GM12878 (cell line): ENCODE measurements around the gene TUBA1A. TPM values are rescaled to one million over a fixed set of nuclear protein-coding genes. Genes with fewer than 3 reads are reported as not detected.
"Not testable (repeated sequence)": the region's sequence is repeated elsewhere in the genome, so short reads cannot be mapped to it uniquely, and the experiment has no call there.

ENCODE experiments used
- ATAC-seq: fragments of 200-7000 bp; cut with Tn5 transposase; 3 replicates; pipeline ENCODE4 v1.9.1; 2020; ENCODE audit warnings: mild to moderate bottlenecking, moderate library complexity
- BruUV-seq: library from RNA; stranded (reverse); fragments of 400-500 nt; replicated peaks from 2 replicates; lab custom pipeline; 2021; lab: Mats Ljungman, UMichigan
- CTCF ChIA-PET: fragments of 300-600 bp; sonication (Branson Sonifier 250); formaldehyde crosslinking; extraction: SDS; loops from one replicate; lab custom pipeline; 2021; ENCODE audit warnings: inconsistent platforms; lab: Yijun Ruan, JAX
- POLR2A ChIA-PET: fragments of 350-600 bp; formaldehyde crosslinking; extraction: SDS; loops from one replicate; lab custom pipeline; 2021; ENCODE audit warnings: inconsistent platforms; lab: Charles Lee
- RAD21 ChIA-PET: fragments of 300-600 bp; sonication (Branson Sonifier 250); formaldehyde crosslinking; loops from one replicate; lab custom pipeline; 2023; ENCODE audit warnings: antibody characterized with exemption; ENCODE audit not compliant: unreplicated experiment; lab: Charles Lee
- SMC1A ChIA-PET: fragments of 300-600 bp; sonication (Branson Sonifier 250); formaldehyde crosslinking; loops from one replicate; lab custom pipeline; 2023; ENCODE audit not compliant: unreplicated experiment, uncharacterized antibody; lab: Charles Lee
- DNase-seq: peaks from one replicate; pipeline ENCODE4 v3.0.0-alpha.2; 2011; ENCODE audit warnings: low read depth, low spot score
- FAIRE-seq: peaks from 3 replicates; lab custom pipeline; 2011; peaks lifted over from hg19 to GRCh38; lab: Jason Lieb, UNC
- H2AFZ ChIP-seq: 2 replicates; pipeline ENCODE4 v1.6.0; 2011; ENCODE audit warnings: low read depth, low read length, control low read depth; ENCODE audit not compliant: control insufficient read depth
- H3K27ac ChIP-seq: 2 replicates; pipeline ENCODE4 v1.5.1; 2011; ENCODE audit warnings: control low read depth; ENCODE audit not compliant: control insufficient read depth, insufficient read depth
- H3K27me3 ChIP-seq, 2 experiments: replicated peaks in 1 of 2; 2 replicates each; pipeline versions ENCODE4 v1.6.0 to v1.6.1; 2011; ENCODE audit warnings: low read length in 1 of 2; ENCODE audit not compliant: control insufficient read depth in 2 of 2, insufficient read depth in 2 of 2
- H3K36me3 ChIP-seq, 2 experiments: 2 replicates each; pipeline ENCODE4 v1.5.1; 2011; ENCODE audit warnings: low read length in 1 of 2; ENCODE audit not compliant: control insufficient read depth in 2 of 2, insufficient read depth in 2 of 2
- H3K4me1 ChIP-seq: 2 replicates; pipeline ENCODE4 v1.6.1; 2011; ENCODE audit warnings: mild to moderate bottlenecking, low read length, moderate library complexity, mixed read lengths; ENCODE audit not compliant: control insufficient read depth, insufficient read depth
- H3K4me2 ChIP-seq: 2 replicates; pipeline ENCODE4 v1.6.0; 2011; ENCODE audit warnings: control low read depth; ENCODE audit not compliant: control insufficient read depth, insufficient read depth
- H3K4me3 ChIP-seq: fragments of 200-600 bp; sonication (generic); 2 replicates; pipeline ENCODE4 v1.5.1; 2016
- H3K79me2 ChIP-seq: 2 replicates; pipeline ENCODE4 v1.6.0; 2011; ENCODE audit warnings: low read length; ENCODE audit not compliant: control insufficient read depth, insufficient read depth
- H3K9ac ChIP-seq: 2 replicates; pipeline ENCODE4 v1.8.0; 2011; ENCODE audit warnings: low read length, control low read depth, mixed read lengths; ENCODE audit not compliant: control insufficient read depth, insufficient read depth
- H3K9me3 ChIP-seq: replicated peaks from 3 replicates; pipeline ENCODE4 v1.5.1; 2011; ENCODE audit warnings: mild to moderate bottlenecking, low read length; ENCODE audit not compliant: control insufficient read depth, insufficient read depth
- H4K20me1 ChIP-seq: 2 replicates; pipeline ENCODE4 v1.6.0; 2011; ENCODE audit not compliant: control insufficient read depth, insufficient read depth
- CEBPB ChIP-seq, 2 experiments: fragments of 150-350 bp in 1 of 2; IDR thresholded peaks; 2 replicates each; pipeline ENCODE4 v1.6.1; 2012 to 2014; ENCODE audit warnings: low read depth in 2 of 2, low read length in 2 of 2, borderline replicate concordance in 1 of 2, inconsistent platforms in 1 of 2
- HDGF ChIP-seq: fragments of 450-650 bp; IDR thresholded peaks from 2 replicates; pipeline ENCODE4 v1.6.1; 2016; ENCODE audit warnings: antibody characterized with exemption
- IRF4 ChIP-seq: IDR thresholded peaks from 2 replicates; pipeline ENCODE4 v1.6.1; 2011; ENCODE audit warnings: low read depth, low read length
- JUNB ChIP-seq: IDR thresholded peaks from 2 replicates; pipeline ENCODE4 v1.6.1; 2016; ENCODE audit warnings: antibody characterized with exemption, mild to moderate bottlenecking
- MTA3 ChIP-seq: IDR thresholded peaks from 2 replicates; pipeline ENCODE4 v1.6.1; 2012; ENCODE audit warnings: low read length, inconsistent platforms, borderline replicate concordance
- POLR2A ChIP-seq: IDR thresholded peaks from 2 replicates; pipeline ENCODE4 v1.6.1; 2011; ENCODE audit warnings: low read depth, mild to moderate bottlenecking, low read length
- TCF7 ChIP-seq: IDR thresholded peaks from 2 replicates; pipeline ENCODE4 v1.6.1; 2014; ENCODE audit warnings: antibody characterized with exemption, borderline replicate concordance
- ZZZ3 ChIP-seq: IDR thresholded peaks from 2 replicates; pipeline ENCODE4 v1.6.1; 2011; ENCODE audit warnings: low read depth; ENCODE audit not compliant: control insufficient read depth, insufficient read length
- WGBS: methylation state at CpG from one replicate; pipeline ENCODE4 v1.1.6; 2016; ENCODE audit warnings: low lambda C conversion rate; ENCODE audit not compliant: insufficient replicate concordance, insufficient coverage; ENCODE audit errors: missing lambda C conversion rate; 5-methylcytosine and 5-hydroxymethylcytosine counted together
- in situ Hi-C: fragments of 300-500 bp; cut with MboI; formaldehyde crosslinking; loops from 9 replicates; pipeline ENCODE4 v1.14.3; 2018; ENCODE audit warnings: mixed read lengths
- intact Hi-C: fragments of 100-400 bp; cut with micrococcal nuclease; formaldehyde crosslinking; loops from one replicate; pipeline ENCODE4 v1.14.2; 2022; ENCODE audit not compliant: unreplicated experiment
- polyA plus RNA-seq, 11 experiments: library from polyadenylated mRNA; depleted of rRNA in 4 of 11; unstranded in 6 of 11; stranded (reverse) in 5 of 11; fragments of >200 nt; fragmentation: Nextera tagmentation in 4 of 11; fragmentation: Illumina TruSeq in 1 of 11; extraction: Ambion mirVana in 4 of 11; extraction: Trizol in 1 of 11; gene quantifications; 1 replicate in 1 of 11; 2 replicates in 10 of 11; pipeline versions ENCODE4 v1.2.1 to v1.2.3, GENCODE V29; 2011 to 2016; ENCODE audit warnings: inconsistent platforms in 2 of 11, missing spikeins in 2 of 11, low read depth in 1 of 11
- total RNA-seq, 4 experiments: library from RNA; depleted of rRNA in 3 of 4; stranded (reverse); fragments of >200 nt in 3 of 4; fragmentation: Illumina TruSeq in 1 of 4; extraction: Trizol in 1 of 4; gene quantifications; 2 replicates each; pipeline versions ENCODE4 v1.2.1 to v1.2.3, GENCODE V29; 2013 to 2021
- TF ChIP-seq, protein P1 (sequence below): fragments of 450-650 bp; IDR thresholded peaks from 2 replicates; pipeline ENCODE4 v1.6.1; 2016; ENCODE audit warnings: mild to moderate bottlenecking, moderate library complexity, borderline replicate concordance

The TUBA1A gene
- total and polyA plus RNA-seq, 10 of the 15 experiments (the other 5 are each of a cell fraction or from before 2014, with no cell fraction given) = 129 to 496 (median 249) TPM

DNA sequence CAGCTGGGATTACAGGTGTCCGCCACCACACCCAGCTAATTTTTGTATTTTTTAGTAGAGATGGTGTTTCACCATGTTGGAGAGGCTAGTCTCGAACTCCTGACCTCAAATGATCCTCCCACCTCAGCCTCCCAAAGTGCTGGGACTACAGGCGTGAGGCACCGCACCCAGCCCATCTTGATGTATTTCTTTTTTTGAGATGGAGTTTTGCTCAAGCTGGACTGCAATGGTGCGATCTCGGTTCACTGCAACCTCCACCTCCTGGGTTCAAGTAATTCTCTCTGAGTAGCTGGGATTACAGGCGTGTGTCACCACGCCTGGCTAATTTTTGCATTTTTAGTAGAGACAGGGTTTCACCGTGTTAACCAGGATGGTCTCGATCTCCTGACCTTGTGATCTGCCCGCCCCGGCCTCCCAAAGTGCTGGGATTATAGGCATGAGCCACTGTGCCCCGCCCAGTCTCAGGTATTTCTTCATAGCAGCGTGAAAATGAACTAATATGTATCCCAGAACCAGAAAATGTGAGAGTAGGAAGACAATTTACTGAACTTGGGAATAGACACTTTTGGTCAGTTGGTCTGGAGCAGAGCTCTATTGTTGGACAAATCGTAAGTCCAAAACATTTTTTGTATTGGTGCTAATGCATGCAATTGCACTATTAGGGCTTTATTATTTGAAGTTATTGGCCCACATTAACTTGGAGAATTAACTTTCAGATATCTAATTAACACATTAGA is 5.5 kb downstream of the TUBA1A start:
- H3K4me2 ChIP-seq, H3K4me1 ChIP-seq, H3K27me3 ChIP-seq, intact Hi-C loops, DNase-seq, H3K9me3 ChIP-seq, FAIRE-seq, H3K4me3 ChIP-seq, CTCF ChIA-PET, H2AFZ ChIP-seq, BruUV-seq, H4K20me1 ChIP-seq, H3K36me3 ChIP-seq, RAD21 ChIA-PET, in situ Hi-C loops, ATAC-seq, H3K79me2 ChIP-seq, POLR2A ChIA-PET, H3K9ac ChIP-seq, H3K27ac ChIP-seq: not testable (repeated sequence)
- WGBS = 67% methylated on average over 15 of the region's 15 CpGs
- SMC1A ChIA-PET = interaction anchor here (1.3 kb wide), 1 partner anchor 9 kb away, joined by 4 read pairs; no protein-coding TSS in a partner anchor

DNA sequence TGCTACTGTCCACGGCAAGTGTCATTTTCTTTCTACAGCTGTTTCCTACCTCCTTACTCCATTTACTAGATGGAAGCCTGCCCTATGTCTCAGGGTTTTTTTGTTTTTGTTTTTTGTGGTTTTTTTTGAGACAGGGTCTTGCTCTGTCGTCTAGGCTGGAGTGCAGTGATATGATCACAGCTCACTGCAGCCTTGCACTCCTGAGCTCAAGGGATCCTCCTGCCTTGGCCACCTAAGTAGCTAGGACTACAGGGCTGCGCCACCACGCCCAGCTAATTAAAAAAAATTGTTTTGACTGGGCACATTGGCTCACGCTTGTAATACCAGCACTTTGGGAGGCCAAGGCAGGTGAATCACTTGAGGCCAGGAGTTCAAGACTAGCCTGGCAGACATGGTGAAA is 14.7 kb downstream of the TUBA1A start:
- no peak overlapping the region for H3K4me3 ChIP-seq
- SMC1A ChIA-PET = interaction anchor here (0.7 to 1.5 kb wide), 2 partner anchors 9 to 28 kb away, joined by 3 to 4 read pairs; no protein-coding TSS in a partner anchor
- H3K4me1 ChIP-seq = no peaks in the 10 kb centered on the region
- no TSS peak for BruUV-seq
- no peak for DNase-seq
- no peak for FAIRE-seq
- CTCF ChIA-PET = interaction anchor here (1.4 kb wide), 1 partner anchor 86 kb away, joined by 4 read pairs; no protein-coding TSS in a partner anchor
- WGBS = 70% methylated on average over 5 of the region's 5 CpGs
- no peaks in the 10 kb centered on the region for H3K9me3 ChIP-seq
- POLR2A ChIA-PET = no interaction called here
- intact Hi-C loops = no loop called here
- no peaks in the 10 kb centered on the region for H3K79me2 ChIP-seq
- H3K4me2 ChIP-seq = no peak overlapping the region
- H3K27me3 ChIP-seq = no peaks in the 10 kb centered on the region
- ATAC-seq = no peak
- H3K36me3 ChIP-seq = no peaks in the 10 kb centered on the region
- no peak overlapping the region for H2AFZ ChIP-seq
- in situ Hi-C loops = no loop called here
- no peak overlapping the region for H3K27ac ChIP-seq
- TF ChIP-seq CEBPB (IDR thresholded peaks at IDR 0.05; ENCODE audit: borderline replicate concordance in 1 of 2, low read depth in 2 of 2, low read length in 2 of 2) (no peak), JUNB (no peak), TCF7 (no peak), ZZZ3 (no peak), MTA3 (no peak), POLR2A (no peak), HDGF (no peak), IRF4 (no peak)
- TF ChIP-seq, protein P1, sequence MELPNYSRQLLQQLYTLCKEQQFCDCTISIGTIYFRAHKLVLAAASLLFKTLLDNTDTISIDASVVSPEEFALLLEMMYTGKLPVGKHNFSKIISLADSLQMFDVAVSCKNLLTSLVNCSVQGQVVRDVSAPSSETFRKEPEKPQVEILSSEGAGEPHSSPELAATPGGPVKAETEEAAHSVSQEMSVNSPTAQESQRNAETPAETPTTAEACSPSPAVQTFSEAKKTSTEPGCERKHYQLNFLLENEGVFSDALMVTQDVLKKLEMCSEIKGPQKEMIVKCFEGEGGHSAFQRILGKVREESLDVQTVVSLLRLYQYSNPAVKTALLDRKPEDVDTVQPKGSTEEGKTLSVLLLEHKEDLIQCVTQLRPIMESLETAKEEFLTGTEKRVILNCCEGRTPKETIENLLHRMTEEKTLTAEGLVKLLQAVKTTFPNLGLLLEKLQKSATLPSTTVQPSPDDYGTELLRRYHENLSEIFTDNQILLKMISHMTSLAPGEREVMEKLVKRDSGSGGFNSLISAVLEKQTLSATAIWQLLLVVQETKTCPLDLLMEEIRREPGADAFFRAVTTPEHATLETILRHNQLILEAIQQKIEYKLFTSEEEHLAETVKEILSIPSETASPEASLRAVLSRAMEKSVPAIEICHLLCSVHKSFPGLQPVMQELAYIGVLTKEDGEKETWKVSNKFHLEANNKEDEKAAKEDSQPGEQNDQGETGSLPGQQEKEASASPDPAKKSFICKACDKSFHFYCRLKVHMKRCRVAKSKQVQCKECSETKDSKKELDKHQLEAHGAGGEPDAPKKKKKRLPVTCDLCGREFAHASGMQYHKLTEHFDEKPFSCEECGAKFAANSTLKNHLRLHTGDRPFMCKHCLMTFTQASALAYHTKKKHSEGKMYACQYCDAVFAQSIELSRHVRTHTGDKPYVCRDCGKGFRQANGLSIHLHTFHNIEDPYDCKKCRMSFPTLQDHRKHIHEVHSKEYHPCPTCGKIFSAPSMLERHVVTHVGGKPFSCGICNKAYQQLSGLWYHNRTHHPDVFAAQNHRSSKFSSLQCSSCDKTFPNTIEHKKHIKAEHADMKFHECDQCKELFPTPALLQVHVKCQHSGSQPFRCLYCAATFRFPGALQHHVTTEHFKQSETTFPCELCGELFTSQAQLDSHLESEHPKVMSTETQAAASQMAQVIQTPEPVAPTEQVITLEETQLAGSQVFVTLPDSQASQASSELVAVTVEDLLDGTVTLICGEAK = no peak
- no peaks in the 10 kb centered on the region for H4K20me1 ChIP-seq
- no peak overlapping the region for H3K9ac ChIP-seq
- RAD21 ChIA-PET = no interaction called here
